Chondrocyte (in vitro differentiated cells): ENCODE data around the gene IRAK1. TPM values are rescaled to one million over a fixed set of nuclear protein-coding genes. Genes with fewer than 3 reads are reported as not detected.
A peak's percentile ranks its signal among the peaks of the same experiment; 100 is the strongest.

Experiments
- DNase-seq: peaks from one replicate; pipeline ENCODE4 v3.0.0; 2021; ENCODE audit warnings: mixed read lengths, low spot score
- H3K27ac Mint-ChIP-seq: one replicate; pipeline ENCODE4 v1.8.0; 2021; ENCODE audit warnings: mild to moderate bottlenecking, moderate library complexity, mixed read lengths; ENCODE audit not compliant: unreplicated experiment
- H3K27me3 Mint-ChIP-seq: 2 replicates; pipeline ENCODE4 v1.8.0; 2021; ENCODE audit warnings: low read depth, mixed read lengths
- H3K36me3 Mint-ChIP-seq: 2 replicates; pipeline ENCODE4 v1.8.0; 2021; ENCODE audit warnings: low read depth, mixed read lengths
- H3K4me1 Mint-ChIP-seq: 2 replicates; pipeline ENCODE4 v1.8.0; 2021; ENCODE audit warnings: low read depth, mild to moderate bottlenecking, mixed read lengths
- H3K4me3 Mint-ChIP-seq: one replicate; pipeline ENCODE4 v1.8.0; 2021; ENCODE audit warnings: mild to moderate bottlenecking, moderate library complexity, mixed read lengths; ENCODE audit not compliant: unreplicated experiment
- H3K9me3 Mint-ChIP-seq: 2 replicates; pipeline ENCODE4 v1.8.0; 2021; ENCODE audit warnings: low read depth, mixed read lengths
- CTCF ChIP-seq: fragments of 200-600 bp; sonication (generic); IDR thresholded peaks from 2 replicates; pipeline ENCODE4 v1.5.0; 2021; ENCODE audit warnings: antibody characterized with exemption, mild to moderate bottlenecking, moderate library complexity
- total RNA-seq: library from RNA; stranded (reverse); gene quantifications from 3 replicates; pipeline ENCODE4 v1.2.1, GENCODE V29; 2021

IRAK1 gene
- total RNA-seq, 1 donor from 2014 or later, result 104 TPM

GRCh38 chrX:154025230-154025629 is 5.5 kb upstream of the IRAK1 start:
- H3K9me3 Mint-ChIP-seq, result no peaks in the 10 kb centered on the region
- no peak overlapping the region for H3K27ac Mint-ChIP-seq
- H3K4me1 Mint-ChIP-seq, result peaks cover 18% of the 10 kb centered on the region
- no peak for DNase-seq
- no peaks in the 10 kb centered on the region for H3K27me3 Mint-ChIP-seq
- TF ChIP-seq CTCF, result no peak
- no peak overlapping the region for H3K4me3 Mint-ChIP-seq
- peaks cover 3% of the 10 kb centered on the region for H3K36me3 Mint-ChIP-seq

GRCh38 chrX:154024271-154024670 is 4.6 kb upstream of the IRAK1 start:
- H3K9me3 Mint-ChIP-seq, result no peaks in the 10 kb centered on the region
- no peak overlapping the region for H3K27ac Mint-ChIP-seq
- DNase-seq, result no peak
- TF ChIP-seq CTCF, result no peak
- no peaks in the 10 kb centered on the region for H3K27me3 Mint-ChIP-seq
- H3K36me3 Mint-ChIP-seq, result no peaks in the 10 kb centered on the region
- H3K4me1 Mint-ChIP-seq, result peaks cover 19% of the 10 kb centered on the region
- no peak overlapping the region for H3K4me3 Mint-ChIP-seq

GRCh38 chrX:154023276-154024000 is 3.7 kb upstream of the IRAK1 start:
- Mint-ChIP-seq H3K9me3 (no peaks in the 10 kb centered on the region), H3K4me3 (no peak overlapping the region), H3K27me3 (no peaks in the 10 kb centered on the region), H3K4me1 (peaks cover 24% of the 10 kb centered on the region), H3K36me3 (no peaks in the 10 kb centered on the region), H3K27ac (peak overlapping the region; percentile 54)
- no peak for TF ChIP-seq CTCF
- no peak for DNase-seq

GRCh38 chrX:154022108-154022507 is 2.4 kb upstream of the IRAK1 start:
- TF ChIP-seq CTCF, result no peak
- Mint-ChIP-seq H3K27me3 (no peaks in the 10 kb centered on the region), H3K27ac (peak overlapping the region; percentile 2), H3K9me3 (no peaks in the 10 kb centered on the region), H3K4me1 (peaks cover 25% of the 10 kb centered on the region), H3K36me3 (no peaks in the 10 kb centered on the region), H3K4me3 (no peak overlapping the region)
- DNase-seq, result no peak

- TF ChIP-seq CTCF, result no peak
- H3K9me3 Mint-ChIP-seq, result no peaks in the 10 kb centered on the region
- DNase-seq, result no peak
- H3K27ac Mint-ChIP-seq, result peak overlapping the region; percentile 93
- H3K36me3 Mint-ChIP-seq, result no peaks in the 10 kb centered on the region
- H3K27me3 Mint-ChIP-seq, result no peaks in the 10 kb centered on the region
- H3K4me1 Mint-ChIP-seq, result peaks cover 25% of the 10 kb centered on the region
- no peak overlapping the region for H3K4me3 Mint-ChIP-seq
These were observed 1.5 kb upstream of the IRAK1 start for GRCh38 chrX:154021131-154021611.
